ENCODE data around the gene DISC1.
"Not testable (repeated sequence)": the region's sequence is repeated elsewhere in the genome, so short reads cannot be mapped to it uniquely, and the experiment has no call there.

DISC1 gene

GRCh38 chr1:231606712-231607111 is 19.9 kb upstream of the DISC1 start:
- no peak for FAIRE-seq

- FAIRE-seq: no peak
Measured at GRCh38 chr1:231610388-231610787, 16.2 kb upstream of the DISC1 start.

GRCh38 chr1:231611111-231611510 is 15.5 kb upstream of the DISC1 start:
- FAIRE-seq: no peak

- no peak for FAIRE-seq
Measured at GRCh38 chr1:231611851-231612250, 14.7 kb upstream of the DISC1 start.

- no peak for FAIRE-seq
Measured at GRCh38 chr1:231612393-231613089, 14.0 kb upstream of the DISC1 start.

- FAIRE-seq: no peak
Measured at GRCh38 chr1:231613419-231614349, 12.9 kb upstream of the DISC1 start.

GRCh38 chr1:231616667-231617066 is 9.9 kb upstream of the DISC1 start:
- FAIRE-seq: no peak

- FAIRE-seq: no peak
Measured at GRCh38 chr1:231618609-231619256, 7.9 kb upstream of the DISC1 start.

GRCh38 chr1:231619257-231619634 is 7.3 kb upstream of the DISC1 start:
- no peak for FAIRE-seq

GRCh38 chr1:231625042-231625441 is 1.5 kb upstream of the DISC1 start:
- FAIRE-seq: not testable (repeated sequence)

- FAIRE-seq: no peak
Measured at GRCh38 chr1:231625975-231626534, 535 bp upstream of the DISC1 start.

GRCh38 chr1:231626951-231627614 is 493 bp downstream of the DISC1 start:
- no peak for FAIRE-seq

GRCh38 chr1:231628207-231628876 is 1.8 kb downstream of the DISC1 start:
- FAIRE-seq: no peak

- FAIRE-seq: no peak
Measured at GRCh38 chr1:231629132-231629531, 2.5 kb downstream of the DISC1 start.

- no peak for FAIRE-seq
Measured at GRCh38 chr1:231630558-231631205, 4.1 kb downstream of the DISC1 start.

- FAIRE-seq: no peak
Measured at GRCh38 chr1:231631717-231632116, 5.1 kb downstream of the DISC1 start.

GRCh38 chr1:231632119-231632518 is 5.5 kb downstream of the DISC1 start:
- FAIRE-seq: no peak

GRCh38 chr1:231634323-231635013 is 7.9 kb downstream of the DISC1 start:
- FAIRE-seq: no peak

GRCh38 chr1:231636157-231636556 is 9.6 kb downstream of the DISC1 start:
- no peak for FAIRE-seq

- FAIRE-seq: not testable (repeated sequence)
Measured at GRCh38 chr1:231636922-231637321, 10.3 kb downstream of the DISC1 start.

GRCh38 chr1:231638647-231639046 is 12.1 kb downstream of the DISC1 start:
- no peak for FAIRE-seq

All from colon (tissue), 2 donors.